MV-4-11 (cell line): ENCODE data around the gene NUS1.
"Not testable (repeated sequence)": the region's sequence is repeated elsewhere in the genome, so short reads cannot be mapped to it uniquely, and the experiment has no call there.

Source experiments
- DNase-seq: peaks from one replicate; lab custom pipeline; 2025; lab: John Stamatoyannopoulos, UW

NUS1 gene

GRCh38 chr6:117674991-117675657 lies at the start of gene NUS1:
TSS of gene NUS1 (plus strand) at chr6:117675469. CDS start at chr6:117675671, 202 bp downstream.
- DNase-seq, result peak; percentile 94

DNA sequence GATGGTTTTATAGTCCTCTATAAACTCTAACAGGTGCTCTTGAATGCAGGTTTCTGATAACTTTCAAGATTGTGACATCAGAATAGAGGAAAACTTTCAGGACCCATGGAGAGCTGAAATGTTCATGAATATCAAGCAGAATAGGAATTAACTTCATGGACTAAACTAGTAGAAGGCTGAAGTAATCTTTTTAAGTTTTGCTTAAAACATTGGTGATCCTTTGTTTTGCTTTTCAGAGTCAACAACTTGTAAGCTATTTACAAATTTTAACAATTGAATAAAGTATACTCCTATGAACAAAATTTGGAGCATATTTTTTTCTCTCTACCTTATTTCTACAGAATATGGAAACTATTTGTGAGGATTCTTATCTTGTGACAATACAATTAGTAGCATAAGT lies 47.7 kb upstream of the NUS1 start:
- no peak for DNase-seq

- DNase-seq, result no peak
Measured at GRCh38 chr6:117629119-117629660, 46.1 kb upstream of the NUS1 start.

DNA sequence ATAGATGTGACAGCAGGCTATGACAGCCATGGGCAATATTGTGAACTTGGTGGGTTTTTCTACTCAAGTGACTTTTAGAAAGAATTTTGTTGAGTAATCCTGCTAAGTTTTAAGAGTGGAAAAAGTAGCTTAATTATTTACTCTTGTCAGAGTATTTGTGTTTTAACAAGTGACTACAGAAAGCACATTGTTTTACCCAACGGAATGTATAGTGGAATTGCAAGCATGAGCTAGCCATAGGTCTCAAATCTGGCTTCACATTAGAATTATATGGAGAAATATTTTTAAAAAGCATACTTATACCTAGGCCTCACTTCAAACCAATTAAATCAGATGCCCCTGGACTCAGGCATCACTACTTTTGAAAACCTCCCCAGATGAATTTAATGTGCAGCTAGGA lies 37.5 kb upstream of the NUS1 start:
- no peak for DNase-seq

DNA sequence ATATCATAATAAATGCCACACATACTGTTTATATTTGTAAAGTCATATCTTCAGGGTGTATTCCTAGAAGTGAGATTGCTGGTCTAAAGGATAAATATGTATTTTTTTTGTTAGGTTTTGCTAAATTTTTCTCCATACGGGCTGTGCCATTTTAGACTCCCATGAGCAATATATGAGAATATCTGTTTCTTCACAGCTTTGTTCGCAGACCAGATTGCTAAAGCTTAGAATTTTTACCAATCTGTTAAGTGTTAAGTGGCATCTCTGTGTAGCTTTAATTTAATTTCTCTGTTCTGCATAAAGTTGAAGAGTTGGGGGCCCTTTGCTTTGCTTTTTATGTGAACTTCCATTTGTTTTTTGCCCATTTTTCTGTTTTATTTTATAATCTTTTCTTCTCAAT lies 32.3 kb upstream of the NUS1 start:
- no peak for DNase-seq

GRCh38 chr6:117651984-117652383 lies 23.3 kb upstream of the NUS1 start:
- DNase-seq, result not testable (repeated sequence)

DNA sequence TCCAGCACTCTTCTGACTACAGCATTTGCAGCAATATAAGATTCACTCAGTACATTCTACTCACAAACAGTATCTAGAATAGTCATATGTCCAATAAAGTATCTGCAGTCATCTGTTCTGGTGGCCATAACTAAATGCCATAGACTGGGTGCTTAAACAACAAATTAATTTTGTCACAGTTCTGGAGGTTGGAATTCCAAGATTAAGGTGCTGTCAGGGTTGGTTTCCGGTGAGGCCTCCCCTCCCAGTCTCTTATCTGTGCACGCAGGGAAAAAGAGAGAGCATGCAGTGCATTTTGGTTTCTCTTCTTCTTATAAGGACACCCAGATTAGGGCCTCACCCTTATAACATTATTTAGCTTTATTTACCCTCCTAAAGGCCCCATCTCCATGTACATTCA lies 21.3 kb upstream of the NUS1 start:
- DNase-seq, result no peak

DNA sequence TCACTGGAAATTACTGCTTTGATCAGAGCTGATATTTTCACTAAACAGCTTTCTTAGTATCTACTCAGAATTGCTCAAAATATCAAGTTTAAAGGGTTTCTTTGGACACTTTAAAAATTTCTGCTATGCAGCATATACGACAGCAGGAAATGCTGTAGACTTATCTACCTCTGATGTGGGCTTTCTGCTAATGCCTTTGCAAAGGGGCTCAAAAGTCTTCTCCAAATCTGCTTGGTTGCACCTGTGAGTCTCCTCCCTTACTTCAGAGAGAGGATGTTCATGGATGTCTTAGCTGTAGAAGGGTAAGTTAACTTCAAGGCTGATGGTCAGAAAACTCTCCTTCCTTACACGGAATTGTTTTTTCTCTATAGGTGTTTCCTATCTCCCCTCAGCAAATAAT lies 19.9 kb upstream of the NUS1 start:
- no peak for DNase-seq

DNA sequence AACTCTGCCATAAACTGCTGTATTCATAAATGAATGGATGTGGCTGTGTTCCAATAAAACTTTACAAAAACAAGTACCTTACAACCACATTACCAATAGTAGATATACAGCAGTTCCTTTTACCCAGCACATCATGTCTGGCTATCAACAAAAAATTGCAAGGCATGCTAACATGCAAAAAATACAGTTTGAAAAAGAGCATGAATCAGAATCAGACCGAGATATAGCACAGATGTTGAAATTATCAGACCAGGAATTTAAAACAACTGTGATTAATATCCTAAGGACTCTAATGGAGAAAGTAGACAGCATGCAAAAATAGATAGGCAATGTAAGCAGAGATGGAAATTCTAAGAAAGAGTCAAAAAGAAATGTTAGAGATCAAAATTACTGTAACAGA lies 8.4 kb upstream of the NUS1 start:
- DNase-seq, result no peak

DNA sequence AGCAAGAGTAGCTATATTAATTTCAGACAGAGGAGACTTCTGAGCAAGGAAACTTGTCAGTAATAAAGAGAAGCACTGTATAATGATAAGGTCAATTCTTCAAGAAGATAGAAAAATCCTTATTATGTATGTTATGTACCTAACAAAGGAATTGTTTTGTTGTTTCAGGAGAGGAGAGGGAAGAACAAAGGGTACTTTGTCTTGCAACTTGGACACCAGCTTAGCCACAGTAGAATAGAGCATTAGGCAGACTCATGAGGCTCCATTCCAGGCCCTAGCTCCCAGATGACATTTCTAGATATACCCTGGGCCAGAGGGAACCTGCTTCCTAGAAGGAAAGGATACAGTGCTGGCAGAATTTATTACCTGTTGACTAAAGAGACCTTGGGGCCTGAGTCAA lies 6.5 kb upstream of the NUS1 start:
- no peak for DNase-seq

GRCh38 chr6:117674503-117674902 lies 766 bp upstream of the NUS1 start:
- DNase-seq, result no peak

GRCh38 chr6:117675658-117676301 lies 511 bp downstream of the NUS1 start:
- not testable (repeated sequence) for DNase-seq

- DNase-seq, result no peak
Measured at GRCh38 chr6:117676577-117677218, 1.4 kb downstream of the NUS1 start.

GRCh38 chr6:117677553-117678141 lies 2.4 kb downstream of the NUS1 start:
- DNase-seq, result peak; percentile 36

GRCh38 chr6:117681162-117681741 lies 6.0 kb downstream of the NUS1 start:
- DNase-seq, result no peak

- peak; percentile 46 for DNase-seq
Measured at GRCh38 chr6:117684749-117685148, 9.5 kb downstream of the NUS1 start.

DNA sequence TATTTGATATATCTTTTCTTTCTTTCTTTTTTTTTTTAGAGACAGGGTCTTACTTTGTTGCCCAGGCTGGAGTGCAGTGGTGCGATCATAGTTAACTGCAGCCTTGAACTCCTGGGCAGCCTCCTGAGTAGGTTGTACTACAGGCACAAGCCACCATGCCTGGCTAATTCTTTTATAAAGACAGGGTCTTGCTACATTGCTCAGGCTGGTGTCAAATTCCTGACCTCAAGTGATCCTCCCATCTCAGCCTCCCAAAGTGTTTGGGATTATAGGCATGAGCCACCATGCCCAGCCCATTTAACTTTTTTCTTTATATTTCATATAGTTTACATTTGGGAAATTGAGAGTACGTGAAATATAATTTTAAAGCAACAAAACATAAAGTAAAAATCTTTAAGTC lies 10.1 kb downstream of the NUS1 start:
- DNase-seq, result no peak

DNA sequence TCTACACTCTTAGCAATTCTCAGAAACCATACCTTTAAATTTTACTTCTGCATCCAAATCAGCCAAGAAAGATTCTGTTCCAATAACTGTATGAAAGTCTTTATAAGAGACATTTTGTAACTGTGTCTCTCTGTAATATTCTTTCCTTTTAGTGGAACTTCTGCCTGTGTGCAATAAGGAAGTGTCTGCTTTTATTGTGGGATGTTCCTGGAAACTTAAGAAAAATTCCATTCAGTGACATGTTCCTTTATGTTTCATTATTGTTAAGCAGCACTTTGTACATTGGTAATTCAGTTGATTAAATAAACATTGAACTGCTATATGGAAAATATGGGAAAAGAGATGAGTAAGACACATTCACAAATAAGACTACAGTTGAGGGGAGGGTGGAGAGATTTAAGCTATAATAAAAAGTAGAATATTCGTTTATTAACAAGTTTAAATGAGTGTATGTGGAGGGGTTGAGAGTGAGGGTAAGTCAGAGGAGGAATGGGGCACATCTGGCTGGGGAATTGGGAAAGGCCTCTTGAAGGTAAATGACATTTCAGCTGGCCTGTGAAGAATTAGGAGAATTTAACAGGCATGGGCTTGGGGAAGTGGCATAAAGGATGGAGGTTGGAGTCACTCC lies 11.9 kb downstream of the NUS1 start:
- DNase-seq, result no peak

- DNase-seq, result not testable (repeated sequence)
Measured at GRCh38 chr6:117689584-117689983, 14.3 kb downstream of the NUS1 start.

DNA sequence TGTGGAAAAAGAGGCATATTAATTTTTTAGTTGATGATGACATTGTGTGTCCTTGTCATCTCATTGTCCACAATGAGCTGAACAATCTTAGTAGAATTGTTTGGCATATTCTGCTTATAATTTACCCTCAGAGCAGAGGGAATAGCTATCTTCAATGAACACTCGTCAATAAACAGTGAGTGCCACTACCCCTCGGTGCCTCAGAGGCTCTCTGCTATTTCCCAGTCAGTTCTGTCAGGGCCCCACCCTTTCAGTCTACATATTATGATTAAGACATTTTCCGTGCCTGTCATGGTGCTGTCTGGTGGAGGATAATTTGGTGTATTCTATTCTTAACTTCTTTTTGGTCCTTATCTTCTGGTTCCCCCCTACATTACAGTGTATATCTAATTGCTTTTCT lies 31.2 kb downstream of the NUS1 start:
- peak; percentile 35 for DNase-seq

DNA sequence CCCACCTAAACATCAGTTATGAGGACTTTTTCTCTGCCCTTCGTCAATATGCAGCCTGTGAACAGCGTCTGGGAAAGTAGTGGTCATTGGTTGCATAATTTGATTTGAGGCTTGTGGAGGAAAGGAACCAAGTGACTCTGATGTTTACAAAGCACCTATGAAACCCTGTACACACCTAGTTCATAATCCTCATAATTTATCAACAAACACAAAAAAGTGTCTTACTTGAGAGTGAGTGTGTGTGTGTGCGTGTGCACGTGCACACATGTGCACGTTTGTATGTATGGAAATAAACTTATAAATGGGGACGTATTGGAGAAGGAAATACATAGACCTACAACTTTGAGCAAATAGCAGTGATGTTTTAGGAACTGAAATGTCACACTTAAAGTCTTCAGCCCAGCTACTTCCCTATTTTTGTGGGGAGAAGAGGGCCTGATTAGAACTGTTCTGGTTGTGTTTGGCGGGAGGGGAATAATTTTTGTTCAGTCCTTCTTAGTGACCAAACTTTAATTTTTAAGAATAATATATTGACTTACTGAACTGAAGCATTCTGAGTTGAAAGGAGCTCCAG lies 31.8 kb downstream of the NUS1 start:
- peak; percentile 52 for DNase-seq

DNA sequence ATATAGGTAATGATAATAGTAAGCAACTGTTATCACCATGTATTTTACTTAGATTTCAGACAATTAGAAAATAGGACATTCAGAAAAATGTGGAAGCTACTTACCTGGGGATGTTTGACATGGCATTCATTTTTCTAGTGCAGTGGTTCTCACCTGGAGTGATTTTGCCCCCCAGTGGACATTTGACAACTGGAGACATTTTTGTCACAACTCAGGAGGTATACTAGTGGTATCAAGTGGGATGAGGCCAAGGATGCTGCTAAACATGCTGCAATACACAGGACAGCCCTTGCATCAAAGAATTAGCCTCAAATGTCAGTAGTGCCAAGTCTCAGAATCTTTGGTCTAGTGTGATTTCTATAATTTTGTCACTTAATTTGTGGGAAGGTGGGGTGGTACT lies 36.1 kb downstream of the NUS1 start:
- no peak for DNase-seq
